HG03139 (cell line): ENCODE measurements around the gene KASH5.

Source experiments
- ATAC-seq: cut with Tn5 transposase; IDR thresholded peaks from one replicate; pipeline ENCODE4 v1.9.1; 2021; ENCODE audit not compliant: unreplicated experiment

Gene KASH5, protein sequence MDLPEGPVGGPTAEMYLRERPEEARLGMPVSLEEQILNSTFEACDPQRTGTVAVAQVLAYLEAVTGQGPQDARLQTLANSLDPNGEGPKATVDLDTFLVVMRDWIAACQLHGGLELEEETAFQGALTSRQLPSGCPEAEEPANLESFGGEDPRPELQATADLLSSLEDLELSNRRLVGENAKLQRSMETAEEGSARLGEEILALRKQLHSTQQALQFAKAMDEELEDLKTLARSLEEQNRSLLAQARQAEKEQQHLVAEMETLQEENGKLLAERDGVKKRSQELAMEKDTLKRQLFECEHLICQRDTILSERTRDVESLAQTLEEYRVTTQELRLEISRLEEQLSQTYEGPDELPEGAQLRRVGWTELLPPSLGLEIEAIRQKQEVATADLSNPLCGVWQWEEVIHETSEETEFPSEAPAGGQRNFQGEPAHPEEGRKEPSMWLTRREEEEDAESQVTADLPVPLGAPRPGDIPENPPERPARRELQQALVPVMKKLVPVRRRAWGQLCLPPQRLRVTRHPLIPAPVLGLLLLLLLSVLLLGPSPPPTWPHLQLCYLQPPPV

DNA sequence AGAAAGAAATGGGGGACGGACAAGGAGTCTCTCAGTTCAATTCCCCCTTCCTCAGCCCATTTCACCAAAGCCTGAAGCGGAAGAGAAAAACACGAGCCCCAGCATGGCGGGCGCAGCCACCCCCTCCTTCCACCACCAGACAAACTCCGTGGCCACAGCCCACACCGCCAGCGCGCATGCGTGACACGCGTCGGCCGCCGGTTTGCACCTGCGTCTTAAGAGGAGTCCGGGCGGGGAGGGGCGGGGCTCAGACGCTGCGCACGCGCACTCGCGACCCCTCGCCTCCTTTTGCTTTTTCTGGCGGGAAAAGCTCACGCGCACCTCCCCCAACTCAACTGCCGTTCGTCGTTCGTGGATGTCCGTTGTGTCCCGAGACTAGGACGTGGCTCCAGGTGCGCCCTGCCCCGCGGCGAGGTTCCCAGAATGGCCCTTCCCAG lies at the start of gene KASH5:
TSS of gene KASH5 (plus strand) at position 314 of the 437 bp plus-strand sequence. CDS start 2,635 bp downstream, outside the sequence.
- ATAC-seq = no peak

DNA sequence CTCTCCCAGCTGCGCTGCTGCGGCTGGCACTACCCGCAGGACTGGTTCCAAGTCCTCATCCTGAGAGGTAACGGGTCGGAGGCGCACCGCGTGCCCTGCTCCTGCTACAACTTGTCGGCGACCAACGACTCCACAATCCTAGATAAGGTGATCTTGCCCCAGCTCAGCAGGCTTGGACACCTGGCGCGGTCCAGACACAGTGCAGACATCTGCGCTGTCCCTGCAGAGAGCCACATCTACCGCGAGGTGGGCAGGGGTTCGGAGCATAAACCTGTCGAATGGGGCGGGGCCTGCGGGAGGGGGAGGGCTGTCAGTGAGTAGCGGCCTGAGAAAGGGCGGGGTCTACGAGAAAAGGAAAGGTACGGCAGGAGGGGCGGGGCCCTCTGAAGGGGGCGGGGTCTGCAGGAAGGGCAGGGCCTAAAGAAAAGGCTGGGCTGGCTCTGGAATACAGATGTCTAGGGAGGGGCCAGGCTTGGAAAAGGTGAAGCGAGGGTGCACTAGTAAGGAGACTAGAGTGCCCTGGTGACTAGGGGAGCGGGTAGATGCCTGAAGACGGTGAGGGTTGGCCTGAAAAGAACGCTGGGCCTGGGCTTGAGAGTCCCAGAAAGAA lies 49.3 kb upstream of the KASH5 start:
- no peak for ATAC-seq

DNA sequence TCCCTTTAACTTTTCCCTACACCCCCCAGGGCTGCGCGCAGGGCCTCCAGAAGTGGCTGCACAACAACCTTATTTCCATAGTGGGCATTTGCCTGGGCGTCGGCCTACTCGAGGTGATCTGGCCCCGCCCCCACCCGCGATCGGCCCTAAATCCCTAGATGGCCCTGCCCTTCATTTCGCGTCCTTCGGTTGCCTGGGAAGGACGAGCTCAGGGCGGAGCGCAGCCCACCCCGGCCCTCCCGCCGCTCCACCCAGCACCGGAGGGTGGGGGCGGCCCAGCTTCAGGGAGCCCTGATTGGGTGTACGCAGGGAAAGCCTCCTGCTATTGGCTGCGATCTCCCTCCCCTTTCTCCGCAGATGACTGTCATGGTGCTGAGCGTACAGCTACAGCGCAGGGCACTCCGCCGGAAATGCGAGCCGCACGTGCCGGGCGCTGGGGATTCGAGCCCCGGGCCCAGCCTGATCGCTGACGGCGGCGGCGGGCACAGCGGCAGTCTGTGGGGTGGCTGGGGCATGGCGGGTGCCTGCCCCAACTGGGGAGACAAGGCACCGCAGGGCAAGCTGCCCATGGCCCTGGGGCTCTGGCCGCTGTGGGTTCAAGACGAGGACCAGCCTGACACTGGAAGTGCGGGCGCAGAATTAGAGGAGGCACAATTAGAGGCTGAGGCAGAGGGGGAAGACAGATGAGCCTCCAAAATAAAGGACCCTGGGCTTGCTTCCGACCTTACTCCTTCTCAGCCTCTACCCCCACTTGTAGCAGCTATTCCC lies 48.6 kb upstream of the KASH5 start:
- ATAC-seq = no peak

DNA sequence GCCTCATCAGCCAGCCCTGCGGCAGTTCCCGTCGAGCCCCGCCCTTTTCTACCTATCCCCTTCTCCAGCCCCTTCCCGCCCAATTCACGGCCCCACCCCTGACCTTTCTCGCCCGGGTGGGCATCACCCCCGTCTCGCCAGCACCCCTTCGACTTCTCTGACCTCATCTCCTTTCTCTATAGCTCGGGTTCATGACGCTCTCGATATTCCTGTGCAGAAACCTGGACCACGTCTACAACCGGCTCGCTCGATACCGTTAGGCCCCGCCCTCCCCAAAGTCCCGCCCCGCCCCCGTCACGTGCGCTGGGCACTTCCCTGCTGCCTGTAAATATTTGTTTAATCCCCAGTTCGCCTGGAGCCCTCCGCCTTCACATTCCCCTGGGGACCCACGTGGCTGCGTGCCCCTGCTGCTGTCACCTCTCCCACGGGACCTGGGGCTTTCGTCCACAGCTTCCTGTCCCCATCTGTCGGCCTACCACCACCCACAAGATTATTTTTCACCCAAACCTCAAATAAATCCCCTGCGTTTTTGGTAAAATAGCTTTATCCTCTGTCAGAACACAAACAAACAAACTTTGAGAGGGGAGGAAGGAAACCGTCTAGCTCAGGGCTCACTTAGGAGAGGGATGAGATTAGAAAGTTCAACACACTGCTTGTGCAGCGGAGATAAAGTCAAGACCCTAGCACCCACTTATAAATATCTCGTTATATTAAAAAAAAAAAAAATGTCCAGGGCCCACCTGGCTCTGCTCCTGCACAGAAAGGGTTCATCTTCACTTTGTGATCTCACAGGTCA lies 47.8 kb upstream of the KASH5 start:
- ATAC-seq = no peak

DNA sequence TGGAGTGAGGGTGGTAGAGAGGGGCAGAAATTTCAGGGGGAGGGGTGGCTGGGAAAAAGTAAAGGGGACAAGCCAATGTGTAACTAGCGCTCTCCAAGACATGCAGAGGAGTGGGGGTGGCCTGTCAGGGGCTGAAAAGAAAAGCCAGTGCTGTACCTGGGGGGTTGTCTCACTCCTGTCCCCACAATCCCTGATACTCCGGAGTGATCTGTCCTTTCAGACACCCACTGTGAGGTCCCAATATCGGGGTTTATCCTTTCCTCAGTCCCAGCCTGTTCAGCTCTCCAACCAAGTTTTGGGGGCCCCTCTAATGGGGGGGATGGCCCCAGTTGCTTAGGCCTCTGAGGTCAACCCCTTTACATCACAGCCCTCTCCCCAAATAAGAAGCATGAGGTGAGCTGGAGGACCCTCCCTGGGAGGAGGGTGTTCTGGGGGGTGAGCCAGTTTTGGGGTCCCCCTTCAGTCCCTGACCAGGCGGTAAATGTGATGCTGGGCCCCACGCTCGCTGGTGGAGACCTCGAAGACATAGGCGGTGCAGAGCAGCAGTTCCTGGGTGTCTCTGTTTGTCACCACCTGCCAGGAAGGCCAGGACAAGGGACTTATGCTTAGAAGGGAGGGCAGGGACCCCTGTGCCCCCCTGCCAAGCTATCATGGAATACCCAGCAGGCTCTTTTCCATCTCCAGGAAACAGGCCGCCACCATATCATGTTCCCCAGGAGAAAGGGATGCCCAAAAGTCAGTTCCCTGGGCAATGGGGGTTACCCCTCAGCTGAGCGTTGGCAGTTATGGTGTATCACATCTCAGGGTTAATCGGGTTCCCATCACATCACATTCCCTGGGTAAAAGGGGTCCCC lies 47.0 kb upstream of the KASH5 start:
- no peak for ATAC-seq

DNA sequence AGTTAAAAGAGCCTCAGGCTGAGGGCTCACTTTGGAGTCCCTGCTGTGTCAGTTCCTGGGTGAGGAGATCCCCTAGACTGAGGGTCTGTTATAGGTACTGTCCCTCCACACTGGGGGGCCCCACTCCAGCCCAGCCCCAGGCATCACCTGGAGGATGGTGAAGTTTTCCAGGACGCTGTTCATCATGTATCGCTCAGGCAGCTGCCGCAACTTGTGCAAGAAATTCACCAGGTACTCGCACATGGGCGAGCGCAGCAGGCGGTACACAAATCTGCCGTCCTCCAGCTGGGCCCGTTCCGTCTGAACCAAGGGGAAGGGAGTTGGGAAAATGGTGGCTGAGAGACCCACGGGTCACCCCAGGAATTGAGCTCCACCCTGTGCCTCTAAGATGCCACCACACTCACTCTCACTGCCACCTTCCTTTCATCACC lies 45.7 kb upstream of the KASH5 start:
- ATAC-seq = no peak

DNA sequence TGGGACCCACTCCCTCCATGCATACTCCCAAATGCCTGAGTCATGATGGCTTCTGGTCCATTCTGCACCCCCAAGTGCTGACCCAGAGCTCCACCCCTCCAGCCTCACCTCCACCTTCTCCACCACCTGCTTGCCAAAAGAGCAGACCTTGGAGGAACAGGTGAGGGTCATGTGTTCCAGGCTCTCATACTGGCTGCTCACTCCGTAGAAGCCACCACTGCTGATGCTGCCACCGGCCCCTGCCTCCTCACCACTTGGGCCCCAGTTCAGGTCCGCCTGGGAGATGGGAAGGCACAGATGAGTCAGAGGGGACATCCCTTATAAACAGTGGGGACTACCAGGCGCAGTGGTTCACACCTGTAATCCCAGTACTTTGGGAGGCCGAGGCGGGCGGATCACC lies 44.9 kb upstream of the KASH5 start:
- ATAC-seq = no peak

DNA sequence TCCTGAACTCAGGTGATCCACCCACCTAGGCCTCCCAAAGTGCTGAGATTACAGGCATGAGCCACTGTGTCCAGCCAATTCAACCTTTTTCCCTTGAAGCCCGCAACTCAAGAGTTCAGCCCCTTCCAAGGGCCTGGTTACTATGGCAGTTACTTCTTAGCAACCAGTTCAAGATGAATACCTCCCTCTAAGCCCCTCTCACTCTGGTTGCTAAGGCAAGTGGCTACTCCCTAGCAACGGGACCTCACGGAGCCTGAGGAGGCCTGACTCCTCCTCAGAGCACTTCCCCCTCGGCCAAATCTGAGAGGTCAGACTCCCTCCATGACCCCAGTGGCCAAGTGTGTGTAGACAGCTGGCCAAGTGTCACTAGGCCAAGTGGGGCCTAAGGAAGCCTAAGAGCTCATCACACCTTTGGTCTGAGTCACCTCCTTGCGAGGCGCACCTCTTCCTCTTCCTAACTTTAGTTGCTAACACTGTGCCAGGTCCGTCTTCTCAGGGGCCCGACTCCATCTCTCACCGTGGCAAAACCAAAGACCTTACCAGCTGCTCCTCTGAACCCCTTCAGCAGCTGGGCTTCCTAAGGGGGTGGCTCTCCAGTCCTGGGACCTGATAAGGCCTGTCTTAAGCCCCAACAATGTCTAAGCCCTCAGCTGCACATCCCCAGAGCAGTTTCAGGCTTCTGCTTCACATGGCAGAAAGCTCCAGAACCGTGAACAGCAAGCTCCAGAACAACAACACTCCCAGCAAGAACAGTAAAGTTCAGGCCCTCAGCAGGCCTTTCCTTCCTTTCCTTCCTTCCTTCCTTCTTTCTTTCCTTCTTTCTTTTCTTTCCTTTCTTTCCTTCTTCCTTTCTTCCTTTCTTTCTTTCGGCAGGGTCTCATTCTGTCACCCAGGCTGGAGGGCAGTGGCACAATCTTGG lies 43.3 kb upstream of the KASH5 start:
- ATAC-seq = no peak

DNA sequence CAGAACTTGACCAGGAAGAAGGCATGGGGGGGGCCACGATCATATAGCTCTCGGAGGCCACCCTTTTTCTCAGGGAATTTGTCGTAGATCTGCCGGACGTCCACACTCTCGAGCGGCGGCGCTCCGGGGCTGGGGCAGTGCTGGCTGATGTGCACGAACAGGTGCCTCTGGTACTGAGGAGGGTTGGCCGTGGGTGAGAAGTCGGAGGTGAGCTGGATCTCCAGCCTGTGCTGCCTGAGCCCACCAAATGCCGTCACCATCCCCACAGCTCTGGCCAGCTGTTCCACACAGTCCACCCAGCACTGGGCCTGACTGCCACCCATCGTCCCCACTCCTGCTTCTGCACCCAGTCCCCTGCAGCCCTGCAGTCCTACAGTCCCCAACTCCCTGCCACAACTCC lies 40.9 kb upstream of the KASH5 start:
- ATAC-seq = no peak

DNA sequence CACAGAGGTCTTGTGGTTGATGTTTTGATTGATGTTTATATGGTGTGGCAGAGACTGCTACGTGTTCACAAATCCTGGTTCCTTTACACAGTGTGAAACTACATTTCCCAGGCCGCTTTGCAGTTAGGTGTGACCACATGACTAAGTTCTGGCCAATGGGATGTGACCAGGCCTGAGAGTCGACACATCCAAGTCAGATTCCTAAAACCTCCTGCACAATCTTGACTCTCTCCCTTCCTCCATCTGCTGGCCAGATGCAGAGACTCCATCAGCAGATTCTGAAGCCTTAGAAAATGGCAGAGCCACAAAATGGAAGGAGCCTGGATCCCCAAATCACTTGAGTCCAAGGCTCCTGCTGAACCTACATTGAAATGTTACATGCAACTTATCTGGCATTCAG lies 40.2 kb upstream of the KASH5 start:
- no peak for ATAC-seq

DNA sequence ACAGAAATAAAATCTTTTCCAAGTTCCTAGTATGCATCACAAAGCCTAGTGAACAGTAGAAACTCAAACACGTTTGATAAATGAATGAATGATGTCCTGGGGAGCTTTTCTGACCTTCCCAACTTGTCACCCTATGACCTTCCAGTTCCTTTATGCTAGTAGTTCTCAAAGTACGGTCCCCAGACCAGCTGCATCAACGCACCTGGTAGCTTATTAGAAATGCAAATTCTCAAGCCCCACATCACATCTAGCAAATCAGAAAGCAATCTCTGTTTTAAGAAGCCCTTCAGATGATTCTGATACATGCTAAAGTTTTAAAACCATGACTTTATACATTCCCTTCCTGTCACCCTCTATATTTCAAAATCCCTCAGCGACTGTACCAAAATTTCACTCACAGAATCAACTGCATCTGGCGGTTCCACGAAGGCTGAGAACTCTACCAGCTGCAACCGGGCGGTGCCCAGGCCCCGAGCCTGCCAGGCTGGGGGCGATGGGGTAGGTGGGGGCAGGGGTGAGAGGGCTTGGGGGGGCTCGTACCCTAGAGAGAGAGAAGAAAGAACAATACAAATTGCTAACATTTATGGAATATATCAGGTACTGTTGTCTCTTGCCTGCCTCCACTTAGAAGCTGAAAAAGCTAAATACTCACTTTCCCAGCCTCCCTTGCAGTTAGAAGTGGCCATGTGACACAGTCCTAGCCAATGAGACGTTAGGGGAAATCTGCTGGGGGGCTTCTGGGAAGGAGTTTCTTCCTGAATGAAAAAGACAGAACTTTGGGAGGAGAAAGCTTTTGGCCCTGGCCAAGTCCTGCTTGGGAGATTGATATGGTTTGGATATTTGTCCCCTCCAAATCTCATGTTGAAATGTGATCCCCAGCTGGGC lies 39.5 kb upstream of the KASH5 start:
- ATAC-seq = no peak

DNA sequence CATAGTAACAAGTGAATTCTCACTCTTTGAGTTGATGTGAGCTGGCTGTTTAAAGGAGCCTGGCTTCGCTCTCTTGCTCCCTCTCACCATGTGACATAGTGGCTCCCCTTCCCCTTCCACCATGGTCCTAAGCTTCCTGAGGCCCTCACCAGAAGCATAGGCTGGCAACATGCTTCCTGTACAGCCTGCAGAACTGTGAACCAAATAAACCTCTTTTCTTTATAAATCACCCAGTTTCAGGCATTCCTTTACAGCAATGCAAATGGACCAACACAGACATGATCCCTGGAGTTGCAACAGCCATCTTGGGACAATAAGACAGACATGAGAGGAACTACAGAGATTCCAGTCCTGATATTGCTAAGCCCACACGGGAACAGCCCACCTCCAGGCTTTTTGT lies 38.5 kb upstream of the KASH5 start:
- ATAC-seq = no peak

DNA sequence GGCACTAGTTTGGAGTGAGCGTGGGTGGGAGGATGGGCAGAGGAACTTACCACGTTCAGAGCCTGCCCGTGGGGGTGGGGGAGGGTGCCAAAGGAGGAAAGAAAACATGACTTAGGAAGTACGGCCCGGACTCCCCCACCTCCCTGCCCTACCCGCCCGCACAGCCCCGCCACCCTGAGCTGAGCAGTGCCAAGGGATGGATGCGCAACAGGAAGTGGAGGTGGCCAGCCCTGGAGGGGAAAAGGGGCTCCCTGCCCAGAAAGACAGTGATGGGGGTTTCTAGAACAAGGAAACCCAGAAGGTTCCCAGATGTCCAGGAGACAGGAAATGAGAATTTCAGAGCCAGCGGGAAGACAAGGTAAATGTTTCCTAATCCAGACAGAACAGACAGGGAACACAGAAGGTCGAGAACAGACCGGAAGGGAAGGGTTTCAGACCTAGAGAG lies 32.1 kb upstream of the KASH5 start:
- no peak for ATAC-seq

DNA sequence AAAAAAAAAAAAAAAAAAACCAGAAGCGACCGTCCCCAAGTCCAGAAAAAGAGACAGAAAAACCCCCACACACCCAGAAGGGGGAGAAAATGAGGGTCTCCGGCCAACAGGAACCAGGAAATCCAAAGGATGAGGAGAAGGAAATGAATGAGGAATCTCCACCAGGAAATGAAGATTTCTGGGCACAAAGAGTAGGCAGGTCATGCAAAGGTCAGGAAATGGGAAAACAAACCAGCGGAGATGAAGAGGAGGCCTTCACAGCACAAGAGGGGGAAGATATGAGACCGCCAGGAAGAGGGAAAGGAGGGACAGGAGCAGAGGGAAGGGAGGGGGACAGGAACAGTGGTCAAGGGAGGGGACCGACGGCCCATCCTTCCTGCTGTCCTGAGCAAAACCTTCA lies 31.7 kb upstream of the KASH5 start:
- no peak for ATAC-seq

DNA sequence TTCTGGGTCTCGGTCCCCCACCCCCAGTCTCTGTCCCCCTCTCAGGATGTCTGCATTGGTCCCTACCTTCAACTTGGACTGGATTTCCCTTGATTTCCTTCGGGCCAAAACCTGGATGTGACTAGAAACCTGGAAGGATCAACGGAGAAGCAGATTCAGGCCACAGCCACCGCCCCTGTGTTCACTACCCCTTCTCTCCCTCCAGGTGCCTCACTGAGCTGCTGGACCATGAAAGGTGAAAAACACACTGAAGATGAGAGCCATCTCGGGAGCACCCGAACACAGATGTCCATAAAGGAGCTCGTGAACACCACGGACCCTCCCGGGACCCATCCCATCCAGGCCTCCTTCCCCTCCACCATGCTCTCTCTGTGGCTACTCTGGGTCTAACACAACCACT lies 30.9 kb upstream of the KASH5 start:
- no peak for ATAC-seq

DNA sequence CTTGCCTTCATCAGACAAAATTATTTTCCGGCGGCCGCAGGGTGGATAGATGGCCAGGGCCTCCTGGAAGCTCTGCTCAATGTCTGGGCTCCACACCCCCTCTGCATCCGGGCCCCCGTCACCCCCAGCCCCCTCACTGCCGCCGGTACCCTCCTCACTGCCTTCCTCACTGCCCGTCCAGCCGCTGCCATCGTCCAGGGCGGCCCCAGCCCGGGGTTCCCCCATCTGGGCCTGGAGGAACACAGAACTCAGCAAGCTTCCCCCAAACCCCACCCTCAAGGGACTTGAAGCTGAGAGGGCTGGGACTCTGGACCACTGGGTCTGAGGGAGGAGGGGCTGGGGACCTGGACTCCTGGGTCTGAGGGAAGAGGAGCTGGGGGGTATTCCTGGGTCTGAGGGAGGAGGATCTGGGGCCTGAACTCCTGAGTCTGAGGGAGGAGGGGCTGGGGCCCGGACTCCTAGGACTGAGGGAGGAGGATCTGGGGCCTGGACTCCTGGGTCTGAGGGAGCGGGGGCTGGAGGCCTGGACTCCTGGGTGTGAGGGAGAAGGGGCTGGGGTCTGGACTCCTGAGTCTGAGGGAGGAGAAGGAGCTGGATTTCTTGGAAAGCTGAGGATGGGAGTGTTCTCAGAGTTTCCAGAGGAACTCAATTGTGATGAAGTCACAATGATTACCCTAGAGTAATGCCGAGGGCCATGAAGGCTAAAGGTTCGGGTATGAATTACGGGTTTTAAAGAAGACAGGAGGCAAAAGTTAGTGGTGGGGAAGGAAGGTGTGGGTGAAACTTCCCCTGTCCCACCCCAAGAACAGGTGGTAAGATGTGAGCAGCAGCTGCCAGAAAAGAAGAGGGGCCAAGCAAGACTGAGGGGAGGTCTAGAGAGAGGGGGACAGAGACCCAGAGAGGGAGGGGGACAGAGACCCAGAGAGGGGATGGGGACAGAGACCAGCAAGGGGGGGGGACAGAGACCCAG lies 27.9 kb upstream of the KASH5 start:
- no peak for ATAC-seq
